Parathyroid adenoma (tissue), 2 donors: Measurements from ENCODE around the gene TMEM95.

Experiments used
- H2AFZ ChIP-seq: fragments of 300-600 bp; sonication (generic); one replicate; pipeline ENCODE4 v1.7.0; 2017; ENCODE audit warnings: antibody characterized with exemption, mild to moderate bottlenecking
- H3K27ac ChIP-seq: fragments of 300-600 bp; sonication (generic); one replicate; pipeline ENCODE4 v1.7.0; 2017
- H3K27me3 ChIP-seq: fragments of 300-600 bp; sonication (generic); one replicate; pipeline ENCODE4 v1.7.0; 2017; ENCODE audit warnings: low read length; ENCODE audit not compliant: control insufficient read depth, insufficient read depth
- H3K36me3 ChIP-seq: fragments of 300-600 bp; sonication (generic); one replicate; pipeline ENCODE4 v1.7.0; 2017; ENCODE audit warnings: low read length; ENCODE audit not compliant: control insufficient read depth, insufficient read depth
- H3K4me1 ChIP-seq: fragments of 300-600 bp; sonication (generic); one replicate; pipeline ENCODE4 v1.7.0; 2017; ENCODE audit warnings: control low read depth
- H3K4me2 ChIP-seq: fragments of 300-600 bp; sonication (generic); one replicate; pipeline ENCODE4 v1.7.0; 2017; ENCODE audit warnings: low read length
- H3K4me3 ChIP-seq: fragments of 300-600 bp; sonication (generic); one replicate; pipeline ENCODE4 v1.7.0; 2017; ENCODE audit warnings: low read depth, low read length
- H3K79me2 ChIP-seq: fragments of 300-600 bp; sonication (generic); one replicate; pipeline ENCODE4 v1.7.0; 2017; ENCODE audit warnings: control low read depth
- H3K9ac ChIP-seq: fragments of 300-600 bp; sonication (generic); one replicate; pipeline ENCODE4 v1.7.0; 2017; ENCODE audit warnings: mild to moderate bottlenecking
- H3K9me3 ChIP-seq: fragments of 300-600 bp; sonication (generic); one replicate; pipeline ENCODE4 v1.7.0; 2017; ENCODE audit warnings: low read length; ENCODE audit not compliant: control insufficient read depth
- CTCF ChIP-seq: fragments of 300-600 bp; sonication (generic); IDR thresholded peaks from one replicate; pipeline ENCODE4 v1.7.0; 2017; ENCODE audit warnings: antibody characterized with exemption, mild to moderate bottlenecking
- donor health status: primary hyperparathyroidism.

Gene TMEM95

GRCh38 chr17:7327501-7327900 is 27.5 kb upstream of the TMEM95 start:
- Histone ChIP-seq H3K4me2 (no peak overlapping the region), H3K27me3 (no peaks in the 10 kb centered on the region), H3K9me3 (no peaks in the 10 kb centered on the region), H3K4me1 (peaks cover 9% of the 10 kb centered on the region), H3K9ac (no peak overlapping the region), H3K79me2 (peaks cover 7% of the 10 kb centered on the region), H3K4me3 (no peak overlapping the region), H2AFZ (no peak overlapping the region), H3K27ac (no peak overlapping the region), H3K36me3 (no peaks in the 10 kb centered on the region)
- no peak for TF ChIP-seq CTCF

GRCh38 chr17:7328009-7328408 is 26.9 kb upstream of the TMEM95 start:
- no peaks in the 10 kb centered on the region for H3K27me3 ChIP-seq
- no peaks in the 10 kb centered on the region for H3K36me3 ChIP-seq
- peaks cover 9% of the 10 kb centered on the region for H3K4me1 ChIP-seq
- no peak for TF ChIP-seq CTCF
- no peak overlapping the region for H3K9ac ChIP-seq
- H3K27ac ChIP-seq = peak overlapping the region; percentile 94
- H3K4me2 ChIP-seq = peak overlapping the region; percentile 97
- peaks cover 7% of the 10 kb centered on the region for H3K79me2 ChIP-seq
- H2AFZ ChIP-seq = no peak overlapping the region
- H3K9me3 ChIP-seq = no peaks in the 10 kb centered on the region
- peak overlapping the region; percentile 95 for H3K4me3 ChIP-seq

- H3K27me3 ChIP-seq = no peaks in the 10 kb centered on the region
- no peaks in the 10 kb centered on the region for H3K9me3 ChIP-seq
- H3K36me3 ChIP-seq = no peaks in the 10 kb centered on the region
- H3K4me3 ChIP-seq = peak within 1 kb of the TSS; percentile 95
- no peak for TF ChIP-seq CTCF
- H2AFZ ChIP-seq = peak within 1 kb of the TSS; percentile 81
- peak within 1 kb of the TSS; percentile 97 for H3K4me2 ChIP-seq
- H3K4me1 ChIP-seq = peaks cover 9% of the 10 kb centered on the region
- H3K27ac ChIP-seq = peak within 1 kb of the TSS; percentile 94
- H3K79me2 ChIP-seq = peaks cover 2% of the 10 kb centered on the region
- peak within 1 kb of the TSS; percentile 8 for H3K9ac ChIP-seq
These were observed 26.0 kb upstream of the TMEM95 start, which contains the start of gene NEURL4 for GRCh38 chr17:7328840-7329373. Gene NEURL4 (minus strand): TSS chr17:7329335. CDS start chr17:7329312, 23 bp downstream.

GRCh38 chr17:7329374-7329996 is 25.5 kb upstream of the TMEM95 start:
- no peaks in the 10 kb centered on the region for H3K27me3 ChIP-seq
- H3K9ac ChIP-seq = no peak overlapping the region
- H3K27ac ChIP-seq = peak overlapping the region; percentile 94
- peak; percentile 8 for TF ChIP-seq CTCF
- peaks cover 9% of the 10 kb centered on the region for H3K4me1 ChIP-seq
- no peaks in the 10 kb centered on the region for H3K36me3 ChIP-seq
- peak overlapping the region; percentile 96 for H3K4me2 ChIP-seq
- H3K4me3 ChIP-seq = peak overlapping the region; percentile 95
- H2AFZ ChIP-seq = peak overlapping the region; percentile 81
- H3K9me3 ChIP-seq = no peaks in the 10 kb centered on the region
- peaks cover 2% of the 10 kb centered on the region for H3K79me2 ChIP-seq
